GM12864 (cell line): ENCODE measurements around the gene CCDC40.

ENCODE experiments used
- DNase-seq: peaks from one replicate; pipeline ENCODE4 v3.0.0-alpha.2; 2011; ENCODE audit warnings: low read depth
- H3K4me3 ChIP-seq: 2 replicates; pipeline ENCODE4 v1.5.1; 2011; ENCODE audit warnings: mild to moderate bottlenecking, low read depth, low read length, control low read depth
- TF ChIP-seq, protein P1 (sequence below): IDR thresholded peaks from 2 replicates; pipeline ENCODE4 v1.5.1; 2011; ENCODE audit warnings: low read depth, mild to moderate bottlenecking, moderate library complexity, low read length, control low read depth, inconsistent platforms; ENCODE audit errors: missing control alignments

The CCDC40 gene, protein sequence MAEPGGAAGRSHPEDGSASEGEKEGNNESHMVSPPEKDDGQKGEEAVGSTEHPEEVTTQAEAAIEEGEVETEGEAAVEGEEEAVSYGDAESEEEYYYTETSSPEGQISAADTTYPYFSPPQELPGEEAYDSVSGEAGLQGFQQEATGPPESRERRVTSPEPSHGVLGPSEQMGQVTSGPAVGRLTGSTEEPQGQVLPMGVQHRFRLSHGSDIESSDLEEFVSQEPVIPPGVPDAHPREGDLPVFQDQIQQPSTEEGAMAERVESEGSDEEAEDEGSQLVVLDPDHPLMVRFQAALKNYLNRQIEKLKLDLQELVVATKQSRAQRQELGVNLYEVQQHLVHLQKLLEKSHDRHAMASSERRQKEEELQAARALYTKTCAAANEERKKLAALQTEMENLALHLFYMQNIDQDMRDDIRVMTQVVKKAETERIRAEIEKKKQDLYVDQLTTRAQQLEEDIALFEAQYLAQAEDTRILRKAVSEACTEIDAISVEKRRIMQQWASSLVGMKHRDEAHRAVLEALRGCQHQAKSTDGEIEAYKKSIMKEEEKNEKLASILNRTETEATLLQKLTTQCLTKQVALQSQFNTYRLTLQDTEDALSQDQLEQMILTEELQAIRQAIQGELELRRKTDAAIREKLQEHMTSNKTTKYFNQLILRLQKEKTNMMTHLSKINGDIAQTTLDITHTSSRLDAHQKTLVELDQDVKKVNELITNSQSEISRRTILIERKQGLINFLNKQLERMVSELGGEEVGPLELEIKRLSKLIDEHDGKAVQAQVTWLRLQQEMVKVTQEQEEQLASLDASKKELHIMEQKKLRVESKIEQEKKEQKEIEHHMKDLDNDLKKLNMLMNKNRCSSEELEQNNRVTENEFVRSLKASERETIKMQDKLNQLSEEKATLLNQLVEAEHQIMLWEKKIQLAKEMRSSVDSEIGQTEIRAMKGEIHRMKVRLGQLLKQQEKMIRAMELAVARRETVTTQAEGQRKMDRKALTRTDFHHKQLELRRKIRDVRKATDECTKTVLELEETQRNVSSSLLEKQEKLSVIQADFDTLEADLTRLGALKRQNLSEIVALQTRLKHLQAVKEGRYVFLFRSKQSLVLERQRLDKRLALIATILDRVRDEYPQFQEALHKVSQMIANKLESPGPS

DNA sequence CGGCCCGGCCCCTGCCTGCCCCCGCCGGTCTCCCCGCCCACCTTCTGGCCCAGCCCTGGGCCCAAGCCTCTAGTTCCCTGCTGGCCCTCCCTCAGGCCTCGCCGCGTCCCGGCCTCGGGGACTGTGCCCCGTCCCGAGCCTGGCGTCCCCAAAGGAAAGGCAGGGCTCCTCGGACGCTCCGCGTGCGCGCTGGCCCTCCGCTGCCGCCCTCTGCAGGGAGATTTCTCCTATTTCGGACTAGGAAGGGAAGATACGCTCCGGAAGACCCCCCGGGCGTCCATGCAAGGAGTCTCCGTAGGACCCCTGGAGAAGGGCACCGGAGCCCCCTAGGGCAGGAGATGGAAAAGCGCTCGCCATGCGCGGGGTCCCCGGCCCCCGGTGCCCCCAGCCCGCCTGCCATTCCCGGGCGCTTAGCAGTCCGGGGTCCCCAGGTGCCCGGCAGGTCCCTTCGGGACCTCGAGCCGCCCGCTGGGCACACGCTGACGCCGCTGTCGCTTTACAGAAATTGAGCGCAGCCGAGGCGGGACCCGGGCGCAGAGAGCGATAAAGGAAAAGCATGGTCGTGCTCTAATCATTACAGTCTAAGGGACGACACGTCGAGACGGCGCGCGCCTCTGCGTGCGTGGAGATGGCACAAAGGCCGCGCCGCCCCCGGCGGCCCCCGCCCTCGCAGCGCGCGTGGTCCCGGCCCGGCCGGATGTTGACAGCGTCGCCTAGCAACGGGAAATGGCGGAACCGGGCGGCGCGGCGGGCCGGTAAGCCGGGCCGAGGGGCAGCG is at the start of gene CCDC40:
TSS of gene CCDC40 (plus strand) at position 706 of the 778 bp plus-strand sequence. CDS start at position 727, 21 bp downstream.
- H3K4me3 ChIP-seq = peak within 1 kb of the TSS; percentile 61

DNA sequence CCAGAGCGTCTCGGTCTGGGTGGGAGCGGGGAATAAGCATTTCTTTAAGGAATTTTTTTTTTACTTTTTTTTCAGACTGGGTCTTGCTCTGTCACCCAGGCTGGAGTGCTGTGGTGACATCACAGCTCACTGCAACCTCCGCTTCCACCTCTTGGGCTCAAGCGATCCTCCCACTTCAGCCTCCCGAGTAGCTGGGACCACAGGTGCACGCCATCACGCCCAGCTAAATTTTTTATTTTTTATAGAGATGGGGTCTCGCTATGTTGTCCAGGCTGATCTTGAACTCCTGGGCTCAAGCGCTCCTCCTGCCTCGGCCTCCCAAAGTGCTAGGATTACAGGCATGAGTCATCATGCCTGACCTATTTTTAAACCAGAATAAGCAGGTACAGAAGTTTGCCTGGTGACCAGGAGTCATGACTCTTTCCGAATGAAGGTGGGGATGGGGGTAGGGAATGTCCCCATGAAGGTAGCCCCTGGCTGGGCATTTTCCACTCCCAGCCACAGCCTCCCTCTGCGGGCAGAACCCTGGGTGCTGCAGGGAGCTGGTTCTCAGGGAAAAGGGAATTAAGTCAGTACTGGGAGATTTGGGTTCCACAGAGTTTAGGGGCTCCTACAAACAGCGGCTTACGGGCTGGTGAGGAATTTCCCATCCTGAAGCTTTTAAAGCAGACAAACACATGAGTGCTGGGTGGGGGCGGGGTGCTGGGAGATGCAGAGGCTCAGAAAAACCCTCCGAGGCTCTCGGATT is 49.1 kb upstream of the CCDC40 start:
- TF ChIP-seq, protein P1, sequence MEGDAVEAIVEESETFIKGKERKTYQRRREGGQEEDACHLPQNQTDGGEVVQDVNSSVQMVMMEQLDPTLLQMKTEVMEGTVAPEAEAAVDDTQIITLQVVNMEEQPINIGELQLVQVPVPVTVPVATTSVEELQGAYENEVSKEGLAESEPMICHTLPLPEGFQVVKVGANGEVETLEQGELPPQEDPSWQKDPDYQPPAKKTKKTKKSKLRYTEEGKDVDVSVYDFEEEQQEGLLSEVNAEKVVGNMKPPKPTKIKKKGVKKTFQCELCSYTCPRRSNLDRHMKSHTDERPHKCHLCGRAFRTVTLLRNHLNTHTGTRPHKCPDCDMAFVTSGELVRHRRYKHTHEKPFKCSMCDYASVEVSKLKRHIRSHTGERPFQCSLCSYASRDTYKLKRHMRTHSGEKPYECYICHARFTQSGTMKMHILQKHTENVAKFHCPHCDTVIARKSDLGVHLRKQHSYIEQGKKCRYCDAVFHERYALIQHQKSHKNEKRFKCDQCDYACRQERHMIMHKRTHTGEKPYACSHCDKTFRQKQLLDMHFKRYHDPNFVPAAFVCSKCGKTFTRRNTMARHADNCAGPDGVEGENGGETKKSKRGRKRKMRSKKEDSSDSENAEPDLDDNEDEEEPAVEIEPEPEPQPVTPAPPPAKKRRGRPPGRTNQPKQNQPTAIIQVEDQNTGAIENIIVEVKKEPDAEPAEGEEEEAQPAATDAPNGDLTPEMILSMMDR = no peak
- no peak overlapping the region for H3K4me3 ChIP-seq
- DNase-seq = no peak

More for the DNA sequence above, at the start of gene CCDC40:
- DNase-seq = no peak
- TF ChIP-seq, protein P1 = peak; percentile 6

DNA sequence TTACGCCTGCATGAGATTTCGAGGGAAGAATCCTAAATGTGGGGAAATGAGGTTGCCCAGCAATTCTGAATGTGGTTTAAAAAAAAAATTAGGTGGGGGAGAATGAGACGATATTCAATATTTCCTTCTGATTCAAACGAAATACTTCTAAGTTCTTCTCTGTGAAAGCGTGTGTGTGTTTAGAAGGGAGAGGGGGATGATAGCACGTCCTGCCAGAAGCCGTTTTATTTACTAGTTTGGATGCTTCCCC is 48.6 kb upstream of the CCDC40 start:
- no peak for DNase-seq
- no peak overlapping the region for H3K4me3 ChIP-seq
- TF ChIP-seq, protein P1 = no peak

DNA sequence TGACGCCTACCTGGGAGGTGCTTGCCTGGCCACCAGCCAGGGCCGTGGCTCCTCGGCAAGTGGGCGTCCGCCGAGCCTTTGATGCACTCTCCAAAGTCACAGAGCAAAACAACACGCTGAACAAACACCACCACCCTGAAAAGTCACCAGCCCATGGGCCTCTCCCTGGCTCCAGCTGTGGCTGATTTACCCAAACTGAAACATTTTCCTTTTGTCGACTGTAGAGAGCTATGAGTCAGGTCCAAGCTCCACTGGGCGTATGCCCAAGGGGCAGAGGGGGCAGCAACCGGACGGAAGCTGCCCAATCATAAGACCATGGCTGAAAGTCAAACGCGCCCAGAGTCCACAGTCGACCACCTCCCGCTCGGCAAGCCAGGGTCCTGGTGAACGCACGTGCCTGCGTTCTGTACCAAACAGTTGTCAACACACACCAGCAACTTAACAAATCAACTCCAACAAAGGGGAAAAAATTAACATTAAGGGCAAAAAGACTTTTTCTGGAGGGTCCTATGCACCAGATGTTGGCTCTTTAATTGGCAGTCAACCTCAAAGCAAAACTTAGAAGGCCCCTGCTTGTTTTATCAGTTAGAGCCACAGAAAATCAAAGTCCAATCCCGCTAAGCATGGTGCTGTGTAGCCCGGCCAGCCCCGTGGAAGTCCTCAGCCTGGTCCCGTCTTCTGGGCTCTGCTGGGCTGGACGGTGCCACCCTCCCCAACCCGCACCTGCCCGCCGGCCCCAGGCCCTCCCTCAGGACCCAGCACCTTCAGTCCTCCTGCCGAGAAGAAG is 48.1 kb upstream of the CCDC40 start:
- TF ChIP-seq, protein P1 = no peak
- DNase-seq = no peak

DNA sequence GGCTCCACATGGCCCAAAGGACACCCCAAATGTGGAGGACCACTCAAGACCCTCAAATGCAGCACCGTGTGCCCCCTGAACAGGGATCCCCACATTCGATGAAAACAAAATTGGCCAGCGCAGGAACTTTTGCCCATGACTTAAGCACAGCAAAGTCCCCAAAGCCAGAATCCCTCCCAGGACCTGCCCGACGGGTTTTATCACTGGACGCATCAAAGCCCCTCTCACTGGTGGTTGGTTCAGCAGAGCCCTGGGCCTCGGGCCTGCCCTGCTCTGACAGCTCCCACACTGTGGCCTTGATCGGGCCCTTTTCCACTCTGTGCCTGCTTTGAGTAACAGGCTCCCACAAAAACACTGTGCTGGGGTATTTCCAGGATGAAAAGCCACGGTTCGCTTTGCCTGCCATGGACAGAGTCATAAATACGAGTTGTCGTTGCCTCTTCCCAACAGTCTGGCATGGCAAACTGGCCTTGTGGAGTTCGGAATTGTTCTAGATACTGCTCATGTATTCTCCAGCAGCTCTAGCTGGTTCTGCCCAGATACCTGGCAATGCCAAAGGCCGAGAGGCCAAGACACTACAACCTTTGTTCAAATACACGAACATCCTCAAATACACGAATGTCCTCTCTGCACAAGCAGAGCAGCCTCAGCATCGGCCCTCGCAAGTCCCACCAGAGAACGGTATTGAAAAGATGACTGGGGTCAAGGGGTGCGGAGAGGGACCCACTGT is 47.2 kb upstream of the CCDC40 start:
- no peak for DNase-seq
- no peak overlapping the region for H3K4me3 ChIP-seq
- TF ChIP-seq, protein P1 = no peak

More for the DNA sequence above, 48.1 kb upstream of the CCDC40 start:
- H3K4me3 ChIP-seq = no peak overlapping the region
